Effector memory CD4-positive, alpha-beta T cell (primary cell): ENCODE measurements around the gene MAP3K14.

Experiments
- DNase-seq, 3 donors: peaks; one replicate each; pipeline ENCODE4 v3.0.0-alpha.2; 2020
- H3K27ac ChIP-seq: 2 replicates; pipeline ENCODE4 v1.7.0; 2013; ENCODE audit warnings: mild to moderate bottlenecking, low read length, moderate library complexity; ENCODE audit not compliant: insufficient read depth, poor library complexity, severe bottlenecking
- H3K27me3 ChIP-seq: replicated peaks from 2 replicates; pipeline ENCODE4 v1.7.0; 2013; ENCODE audit warnings: mild to moderate bottlenecking, low read length; ENCODE audit not compliant: insufficient read depth, control insufficient read depth, poor library complexity, severe bottlenecking
- H3K36me3 ChIP-seq: 2 replicates; pipeline ENCODE4 v1.7.0; 2013; ENCODE audit warnings: mild to moderate bottlenecking, low read length, moderate library complexity; ENCODE audit not compliant: control insufficient read depth, insufficient read depth
- H3K4me1 ChIP-seq: 2 replicates; pipeline ENCODE4 v1.7.0; 2013; ENCODE audit warnings: low read length, mild to moderate bottlenecking; ENCODE audit not compliant: control insufficient read depth, insufficient read depth, poor library complexity, severe bottlenecking
- H3K4me3 ChIP-seq: 2 replicates; pipeline ENCODE4 v1.7.0; 2013; ENCODE audit warnings: low read length, low read depth, mild to moderate bottlenecking; ENCODE audit not compliant: insufficient read depth, poor library complexity, severe bottlenecking
- H3K9me3 ChIP-seq: 2 replicates; pipeline ENCODE4 v1.7.0; 2013; ENCODE audit warnings: mild to moderate bottlenecking, low read length, moderate library complexity; ENCODE audit not compliant: control insufficient read depth

The MAP3K14 gene

GRCh38 chr17:45235416-45236281 lies 81.2 kb downstream of the MAP3K14 start:
- peak; percentile 55 to 69 (median 58) for DNase-seq
- H3K27me3 ChIP-seq: no peaks in the 10 kb centered on the region
- peak overlapping the region; percentile 58 for H3K27ac ChIP-seq
- peaks cover 36% of the 10 kb centered on the region for H3K4me1 ChIP-seq
- H3K4me3 ChIP-seq: no peak overlapping the region
- H3K9me3 ChIP-seq: no peaks in the 10 kb centered on the region
- H3K36me3 ChIP-seq: peaks cover 75% of the 10 kb centered on the region

- Histone ChIP-seq H3K9me3 (no peaks in the 10 kb centered on the region), H3K4me1 (peaks cover 44% of the 10 kb centered on the region), H3K27me3 (no peaks in the 10 kb centered on the region), H3K4me3 (no peak overlapping the region), H3K36me3 (peaks cover 66% of the 10 kb centered on the region), H3K27ac (peak overlapping the region; percentile 58)
- DNase-seq: no peak
Measured at GRCh38 chr17:45234641-45235415, 82.0 kb downstream of the MAP3K14 start.

- Histone ChIP-seq H3K4me3 (no peak overlapping the region), H3K27ac (peak overlapping the region; percentile 21), H3K4me1 (peaks cover 57% of the 10 kb centered on the region), H3K36me3 (peaks cover 53% of the 10 kb centered on the region), H3K9me3 (no peaks in the 10 kb centered on the region), H3K27me3 (no peaks in the 10 kb centered on the region)
- no peak for DNase-seq
Measured at GRCh38 chr17:45233423-45233924, 83.3 kb downstream of the MAP3K14 start.

GRCh38 chr17:45232514-45233422 lies 84.1 kb downstream of the MAP3K14 start:
- H3K27ac ChIP-seq: peak overlapping the region; percentile 35
- H3K36me3 ChIP-seq: peaks cover 46% of the 10 kb centered on the region
- H3K4me3 ChIP-seq: no peak overlapping the region
- H3K9me3 ChIP-seq: no peaks in the 10 kb centered on the region
- H3K4me1 ChIP-seq: peaks cover 64% of the 10 kb centered on the region
- no peaks in the 10 kb centered on the region for H3K27me3 ChIP-seq
- no peak for DNase-seq

GRCh38 chr17:45231481-45232116 lies 85.2 kb downstream of the MAP3K14 start:
- Histone ChIP-seq H3K4me1 (peaks cover 75% of the 10 kb centered on the region), H3K27ac (peak overlapping the region; percentile 100), H3K9me3 (no peaks in the 10 kb centered on the region), H3K36me3 (peaks cover 35% of the 10 kb centered on the region), H3K4me3 (no peak overlapping the region), H3K27me3 (no peaks in the 10 kb centered on the region)
- DNase-seq: no peak

- Histone ChIP-seq H3K27me3 (no peaks in the 10 kb centered on the region), H3K36me3 (peaks cover 29% of the 10 kb centered on the region), H3K27ac (peak overlapping the region; percentile 100), H3K4me1 (peaks cover 79% of the 10 kb centered on the region), H3K4me3 (no peak overlapping the region), H3K9me3 (no peaks in the 10 kb centered on the region)
- no peak for DNase-seq
Measured at GRCh38 chr17:45230787-45231480, 85.9 kb downstream of the MAP3K14 start.

GRCh38 chr17:45230410-45230786 lies 86.4 kb downstream of the MAP3K14 start:
- Histone ChIP-seq H3K27me3 (no peaks in the 10 kb centered on the region), H3K9me3 (no peaks in the 10 kb centered on the region), H3K4me1 (peaks cover 83% of the 10 kb centered on the region), H3K27ac (peak overlapping the region; percentile 100), H3K4me3 (no peak overlapping the region), H3K36me3 (peaks cover 26% of the 10 kb centered on the region)
- no peak for DNase-seq

GRCh38 chr17:45229681-45230409 lies 87.0 kb downstream of the MAP3K14 start:
- peak overlapping the region; percentile 79 for H3K4me3 ChIP-seq
- peaks cover 22% of the 10 kb centered on the region for H3K36me3 ChIP-seq
- H3K9me3 ChIP-seq: no peaks in the 10 kb centered on the region
- no peak for DNase-seq
- H3K4me1 ChIP-seq: peaks cover 83% of the 10 kb centered on the region
- peak overlapping the region; percentile 100 for H3K27ac ChIP-seq
- H3K27me3 ChIP-seq: no peaks in the 10 kb centered on the region
